HG03066 (cell line): ENCODE measurements around the gene LRRC51.
"Not testable (repeated sequence)": the region's sequence is repeated elsewhere in the genome, so short reads cannot be mapped to it uniquely, and the experiment has no call there.

Experiments used
- ATAC-seq: cut with Tn5 transposase; IDR thresholded peaks from one replicate; pipeline ENCODE4 v1.9.1; 2021; ENCODE audit warnings: low read depth; ENCODE audit not compliant: unreplicated experiment

LRRC51 gene

GRCh38 chr11:72103754-72104167 lies 23.1 kb downstream of the LRRC51 start:
- ATAC-seq: no peak

- ATAC-seq: no peak
These were observed 25.2 kb downstream of the LRRC51 start, which contains the start of gene TOMT for GRCh38 chr11:72105888-72106287. Gene TOMT, plus strand, starts transcription at chr11:72105924. Its CDS starts 28 bp downstream, at chr11:72105952.

- peak; percentile 6 for ATAC-seq
These were observed 30.9 kb downstream of the LRRC51 start for GRCh38 chr11:72111300-72112142.

GRCh38 chr11:72112143-72112977 lies 31.7 kb downstream of the LRRC51 start, which contains the start of gene ANAPC15:
Gene ANAPC15, minus strand, starts transcription at chr11:72112695. Its CDS starts 1,419 bp downstream, at chr11:72111276.
- ATAC-seq: peak; percentile 92

- no peak for ATAC-seq
These were observed 32.5 kb downstream of the LRRC51 start for GRCh38 chr11:72112978-72113808.

GRCh38 chr11:72114570-72114969 lies 33.9 kb downstream of the LRRC51 start:
- no peak for ATAC-seq

- ATAC-seq: no peak
These were observed 35.5 kb downstream of the LRRC51 start for GRCh38 chr11:72116019-72116755.

- ATAC-seq: no peak
These were observed 38.5 kb downstream of the LRRC51 start for GRCh38 chr11:72119198-72119597.

- ATAC-seq: no peak
These were observed 40.3 kb downstream of the LRRC51 start for GRCh38 chr11:72120930-72121329.

GRCh38 chr11:72122607-72123006 lies 42.0 kb downstream of the LRRC51 start:
- ATAC-seq: no peak

- no peak for ATAC-seq
These were observed 42.5 kb downstream of the LRRC51 start for GRCh38 chr11:72123117-72123653.

- ATAC-seq: no peak
These were observed 43.4 kb downstream of the LRRC51 start for GRCh38 chr11:72124046-72124445.

- no peak for ATAC-seq
These were observed 45.3 kb downstream of the LRRC51 start for GRCh38 chr11:72125956-72126355.

GRCh38 chr11:72127923-72128322 lies 47.3 kb downstream of the LRRC51 start:
- no peak for ATAC-seq

- ATAC-seq: no peak
These were observed 48.7 kb downstream of the LRRC51 start for GRCh38 chr11:72129381-72129780.

- ATAC-seq: no peak
These were observed 52.0 kb downstream of the LRRC51 start for GRCh38 chr11:72132646-72133045.

- not testable (repeated sequence) for ATAC-seq
These were observed 54.8 kb downstream of the LRRC51 start, which contains the start of gene FOLR3 for GRCh38 chr11:72135473-72135872. Gene FOLR3, plus strand, starts transcription at chr11:72135725. Its CDS starts 228 bp downstream, at chr11:72135953.

- ATAC-seq: no peak
These were observed 55.4 kb downstream of the LRRC51 start for GRCh38 chr11:72135891-72136683.
